Heart right ventricle (tissue), 16 donors: ENCODE measurements around the gene CNGA4. TPM values are rescaled to one million over a fixed set of nuclear protein-coding genes. Genes with fewer than 3 reads are reported as not detected.

Source experiments
- ATAC-seq, 8 donors: fragments of 200-7000 bp; cut with Tn5 transposase; one replicate each; pipeline ENCODE4 v1.9.1; 2020; ENCODE audit warnings: mild to moderate bottlenecking in 8 of 8, moderate library complexity in 8 of 8, moderate number of reproducible peaks in 1 of 8
- DNase-seq, 2 donors: peaks; one replicate each; pipeline ENCODE4 v3.0.0-alpha.2; 2020
- H3K27ac ChIP-seq, 10 donors: fragments of 200-600 bp; sonication (generic) in 2 of 10; one replicate each; pipeline versions ENCODE4 v1.5.0 to v1.8.0; 2020 to 2022; ENCODE audit warnings: mild to moderate bottlenecking in 3 of 10
- H3K27me3 ChIP-seq, 7 donors: fragments of 200-600 bp; one replicate each; pipeline ENCODE4 v1.8.0; 2021 to 2022; ENCODE audit warnings: mild to moderate bottlenecking in 2 of 7
- H3K36me3 ChIP-seq, 9 donors: fragments of 200-600 bp; sonication (generic) in 1 of 9; one replicate each; pipeline versions ENCODE4 v1.5.0 to v1.8.0; 2020 to 2022; ENCODE audit warnings: mild to moderate bottlenecking in 2 of 9
- H3K4me1 ChIP-seq, 9 donors: fragments of 200-600 bp; sonication (generic) in 1 of 9; one replicate each; pipeline versions ENCODE4 v1.5.0 to v1.8.0; 2020 to 2022; ENCODE audit warnings: mild to moderate bottlenecking in 4 of 9
- H3K4me3 ChIP-seq, 10 donors: fragments of 200-600 bp; sonication (generic) in 2 of 10; one replicate each; pipeline versions ENCODE4 v1.5.0 to v1.8.0; 2020 to 2022; ENCODE audit warnings: mild to moderate bottlenecking in 7 of 10, moderate library complexity in 2 of 10
- H3K9me3 ChIP-seq, 11 donors: fragments of 200-600 bp in 10 of 11; sonication (generic) in 2 of 11; one replicate each; pipeline versions ENCODE4 v1.5.0 to v1.8.0; 2013 to 2022; ENCODE audit warnings: mild to moderate bottlenecking in 2 of 11, control low read depth in 1 of 11, moderate library complexity in 1 of 11
- CTCF ChIP-seq, 9 donors: fragments of 200-600 bp; sonication (generic) in 2 of 9; IDR thresholded peaks; one replicate each; pipeline versions ENCODE4 v1.5.0 to v1.8.0; 2021 to 2022; ENCODE audit warnings: antibody characterized with exemption in 9 of 9, mild to moderate bottlenecking in 5 of 9, moderate library complexity in 1 of 9
- WGBS, 2 donors: extraction: QIAGEN DNeasy Blood & Tissue Kit; methylation state at CpG; one replicate each; pipeline ENCODE4 v1.1.7; 2013; ENCODE audit warnings: inconsistent platforms in 1 of 2; 5-methylcytosine and 5-hydroxymethylcytosine counted together
- intact Hi-C, 10 donors: fragments of 100-400 bp; cut with DNase I; formaldehyde crosslinking; loops; one replicate each; pipeline versions ENCODE4 v1.11.1 to v1.14.2; 2022
- polyA plus RNA-seq, 2 donors: library from polyadenylated mRNA; stranded (reverse); fragments of 200-250 nt; gene quantifications; one replicate each; pipeline ENCODE4 v1.2.3, GENCODE V29; 2013
- total RNA-seq, 10 donors: library from RNA; stranded (reverse); fragmentation: NEBNext Ultra II Directional in 3 of 10; extraction: Animal tissue kit (Norgen Biotek cat#: 25700) in 3 of 10; gene quantifications; one replicate each; pipeline versions ENCODE4 v1.2.1 to v1.2.4, GENCODE V29; 2021 to 2023
- donor health status: Arrhythmogenic right ventricular cardiomyopathy.
- donor health status: ischemic (EF 13 %, LVEDD 7.1; RV severe dilation, severe dysfunction).
- donor health status: healthy with polysubstance abuse.
- donor health status: DM: no; HTN: yes; CAD: no.
- donor health status: DM: no; HTN: no; CAD: no.
- donor health status: ischemic (EF 25% LVEDD 6.9; RV normal size, moderate dysfunction).
- donor health status: ischemic (EF 25% LVEDD 5.7; RV mildly dilated, moderate dysfunction).
- donor health status: healthy.
- donor health status: DM: yes; HTN: yes; CAD: no.
- donor health status: Ischemic cardiomyopathy.
- donor health status: ischemic (EF 35%, LVEDD 5.7; RV mildly dilated, moderate dysfunction).
- donor health status: nonischemic (EF 11% LVEDD 7.7; RV severe dilation, severe dysfunction).
- donor health status: DM: yes; HTN: yes; CAD: no.
- donor health status: PGD.
- donor health status: ischemic (EF 29% LVEDD 5.4; RV normal size, mild dysfunction).
- donor health status: nonischemic (EF 23%, LVEDD 6.1; RV moderate dilation, normal function).

Gene CNGA4
- total and polyA plus RNA-seq, 12 donors = 0.01 to 0.13 TPM; not detected in 10

GRCh38 chr11:6229911-6230310 is 9.0 kb upstream of the CNGA4 start:
- no peak for TF ChIP-seq CTCF (IDR thresholded peaks at IDR 0.05)
- H3K4me1 ChIP-seq = peaks cover 3 to 62% (median 32%) of the 10 kb centered on the region in 9 donors
- WGBS, 2 donors = 53 to 66% methylated on average over 2 of the region's 2 CpGs
- H3K36me3 ChIP-seq = no peaks in the 10 kb centered on the region
- ATAC-seq (no peak), DNase-seq (no peak)
- intact Hi-C loops = loop anchor here in 2 of 10 donors (10.0 kb wide), 2 partner anchors 85 to 205 kb away; no protein-coding TSS in a partner anchor
- no peak overlapping the region for H3K4me3 ChIP-seq
- H3K9me3 ChIP-seq = no peaks in the 10 kb centered on the region
- no peaks in the 10 kb centered on the region for H3K27me3 ChIP-seq
- H3K27ac ChIP-seq = no peak overlapping the region

DNA sequence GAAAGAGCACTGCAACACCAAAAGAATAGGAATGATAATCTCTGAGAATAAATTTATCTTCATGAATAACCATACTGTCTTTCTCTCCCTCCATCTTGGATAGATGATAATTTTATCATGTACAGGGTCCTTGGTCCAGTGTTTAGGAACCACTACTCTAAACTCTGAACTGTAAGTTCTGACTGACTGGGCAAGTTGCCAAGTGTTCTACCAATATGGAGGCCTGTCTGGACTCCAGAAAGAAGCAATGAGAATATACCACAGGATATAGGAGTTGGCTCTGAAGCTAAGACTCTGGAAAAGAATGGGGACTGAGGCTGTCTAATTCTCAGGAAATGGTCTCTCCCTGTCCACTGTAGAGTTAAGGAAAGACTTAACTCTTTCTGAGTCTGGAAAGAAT is 6.0 kb upstream of the CNGA4 start:
- DNase-seq (no peak), ATAC-seq (no peak)
- Histone ChIP-seq H3K4me3 (no peak overlapping the region), H3K27me3 (no peaks in the 10 kb centered on the region), H3K27ac (no peak overlapping the region), H3K36me3 (no peaks in the 10 kb centered on the region), H3K9me3 (no peaks in the 10 kb centered on the region), H3K4me1 (peaks cover 3 to 44% (median 21%) of the 10 kb centered on the region in 9 donors)
- no peak for TF ChIP-seq CTCF (IDR thresholded peaks at IDR 0.05)
- intact Hi-C loops = loop anchor here in 1 of 10 donors (10.0 kb wide), 1 partner anchor 82 kb away; no protein-coding TSS in a partner anchor

DNA sequence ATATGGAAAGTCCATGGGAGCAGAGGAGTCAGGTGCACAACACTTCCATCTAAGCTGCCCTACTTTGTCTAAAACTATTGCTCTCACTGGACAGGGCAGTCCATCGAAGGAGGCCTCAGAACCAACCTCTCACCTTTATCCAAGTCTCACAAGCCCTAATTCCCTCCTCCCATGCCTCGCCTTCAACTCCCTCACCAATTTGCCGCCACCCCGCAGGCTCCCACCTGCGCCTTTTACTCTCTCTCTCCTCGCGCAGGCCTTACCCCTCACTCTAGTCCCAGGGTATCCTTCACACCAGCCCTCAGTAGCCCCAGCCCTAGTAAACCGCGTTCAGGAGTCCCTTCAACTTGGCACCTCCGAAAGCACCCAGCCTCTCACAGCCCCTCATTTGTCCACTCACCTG is 4.9 kb upstream of the CNGA4 start:
- Histone ChIP-seq H3K4me3 (peak overlapping the region; percentile 52 to 84 (median 74)), H3K27ac (peak overlapping the region in 9 of 10 donors; percentile 43 to 87 (median 79)), H3K4me1 (peaks cover 3 to 44% (median 21%) of the 10 kb centered on the region in 9 donors), H3K27me3 (no peaks in the 10 kb centered on the region), H3K9me3 (no peaks in the 10 kb centered on the region), H3K36me3 (no peaks in the 10 kb centered on the region)
- 1 to 3% methylated on average over 10 of the region's 10 CpGs for WGBS, 2 donors
- intact Hi-C loops = loop anchor here in 3 of 10 donors (2.0 to 10.0 kb wide), 2 partner anchors 81 to 85 kb away; no protein-coding TSS in a partner anchor
- DNase-seq (peak in 1 of 2 donors; percentile 11), ATAC-seq (peak in 1 of 8 donors; percentile 0)
- TF ChIP-seq CTCF (IDR thresholded peaks at IDR 0.05) = no peak

DNA sequence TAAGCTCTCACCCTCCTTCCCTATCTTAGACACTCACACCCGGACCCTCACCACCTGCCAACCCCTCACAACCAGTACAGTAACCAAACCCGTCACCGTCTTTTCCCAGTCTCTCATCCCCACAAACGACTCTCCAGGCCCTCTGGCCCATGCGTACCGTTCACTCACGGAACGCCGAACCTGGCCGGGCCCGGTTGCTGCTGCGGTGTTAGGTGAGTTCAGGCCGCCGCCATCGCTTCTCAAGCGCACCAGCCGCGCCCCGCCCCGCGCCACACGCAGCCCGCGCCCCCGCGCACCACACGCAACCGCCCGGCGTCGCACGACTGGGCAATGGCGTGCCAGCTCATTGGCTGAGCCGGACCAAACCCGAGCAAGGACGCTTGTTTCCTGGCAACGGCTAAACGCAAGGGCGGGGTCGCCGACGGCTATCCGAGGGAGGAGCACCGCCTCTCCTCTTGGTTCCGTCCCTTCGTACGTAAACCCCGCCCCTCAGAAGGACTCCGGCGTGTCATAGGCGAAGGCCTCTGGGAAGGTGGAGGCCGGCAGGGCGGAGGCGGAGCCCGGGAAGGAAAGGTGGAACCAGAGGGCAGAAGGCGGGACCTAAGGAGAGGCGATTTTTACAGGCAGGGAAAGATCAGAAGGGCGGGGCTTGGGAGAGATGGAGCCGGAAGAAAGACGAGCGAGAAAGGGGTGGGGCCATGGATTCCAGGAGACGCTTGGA is 4.3 kb upstream of the CNGA4 start, which contains the start of gene FHIP1B:
TSS of gene FHIP1B (minus strand) at position 250 of the 721 bp plus-strand sequence. CDS start 10,120 bp downstream, outside the sequence.
- H3K27ac ChIP-seq = peak within 1 kb of the TSS in 9 of 10 donors; percentile 83 to 92 (median 86)
- intact Hi-C loops = loop anchor here in 3 of 10 donors (2.0 to 10.0 kb wide), 3 partner anchors 80 to 128 kb away; no protein-coding TSS in a partner anchor
- 0 to 1% methylated on average over 62 of the region's 62 CpGs for WGBS, 2 donors
- DNase-seq = peak; percentile 99 to 100
- peak; percentile 97 to 99 (median 98) for ATAC-seq
- H3K36me3 ChIP-seq = no peaks in the 10 kb centered on the region
- no peaks in the 10 kb centered on the region for H3K9me3 ChIP-seq
- TF ChIP-seq CTCF (IDR thresholded peaks at IDR 0.05) = peak in 2 of 9 donors; percentile 3 to 17
- peak within 1 kb of the TSS; percentile 52 to 84 (median 74) for H3K4me3 ChIP-seq
- no peaks in the 10 kb centered on the region for H3K27me3 ChIP-seq
- H3K4me1 ChIP-seq = peaks cover 3 to 41% (median 21%) of the 10 kb centered on the region in 9 donors
